H9 (cell line): Measurements from ENCODE around the gene POU2F2. TPM values are rescaled to one million over a fixed set of nuclear protein-coding genes. Genes with fewer than 3 reads are reported as not detected.

Source experiments
- DNase-seq: peaks from one replicate; pipeline ENCODE4 v3.0.0-alpha.2; 2017
- H2AFZ ChIP-seq: one replicate; pipeline ENCODE4 v1.6.1; 2013; ENCODE audit warnings: mild to moderate bottlenecking, low read length, control low read depth, moderate library complexity
- H2AK5ac ChIP-seq: 2 replicates; pipeline ENCODE4 v1.6.1; 2013; ENCODE audit warnings: low read length, control low read depth, mixed read lengths; ENCODE audit not compliant: insufficient read length
- H2BK120ac ChIP-seq: one replicate; pipeline ENCODE4 v1.6.1; 2013; ENCODE audit warnings: low read depth, mild to moderate bottlenecking, low read length, control low read depth, inconsistent platforms; ENCODE audit not compliant: poor library complexity, severe bottlenecking
- H2BK12ac ChIP-seq: 2 replicates; pipeline ENCODE4 v1.6.1; 2013; ENCODE audit warnings: low read length, control low read depth, mixed read lengths, low read depth; ENCODE audit not compliant: insufficient read length
- H2BK15ac ChIP-seq: 2 replicates; pipeline ENCODE4 v1.6.1; 2013; ENCODE audit warnings: low read depth, low read length, control low read depth
- H2BK20ac ChIP-seq: one replicate; pipeline ENCODE4 v1.6.1; 2013; ENCODE audit warnings: low read depth, mild to moderate bottlenecking, low read length, control low read depth, inconsistent platforms; ENCODE audit not compliant: poor library complexity, severe bottlenecking
- H2BK5ac ChIP-seq: 2 replicates; pipeline ENCODE4 v1.6.1; 2013; ENCODE audit warnings: low read length, control low read depth, mixed read lengths; ENCODE audit not compliant: insufficient read length
- H3K14ac ChIP-seq: 2 replicates; pipeline ENCODE4 v1.6.1; 2013; ENCODE audit warnings: low read length, control low read depth; ENCODE audit not compliant: insufficient read depth
- H3K18ac ChIP-seq: 2 replicates; pipeline ENCODE4 v1.6.1; 2013; ENCODE audit warnings: low read depth, mild to moderate bottlenecking, mixed read lengths, low read length, control low read depth; ENCODE audit not compliant: insufficient read length
- H3K23ac ChIP-seq: 2 replicates; pipeline ENCODE4 v1.6.1; 2013; ENCODE audit warnings: low read length, control low read depth, mixed read lengths, low read depth; ENCODE audit not compliant: insufficient read length
- H3K23me2 ChIP-seq: 2 replicates; pipeline ENCODE4 v1.6.1; 2013; ENCODE audit warnings: low read depth, mild to moderate bottlenecking, mixed read lengths, low read length, control low read depth; ENCODE audit not compliant: insufficient read length, poor library complexity, severe bottlenecking
- H3K27ac ChIP-seq: 2 replicates; pipeline ENCODE4 v1.5.1; 2013; ENCODE audit warnings: low read length, control low read depth, mixed read lengths, low read depth; ENCODE audit not compliant: insufficient read length
- H3K27me3 ChIP-seq: 2 replicates; pipeline ENCODE4 v1.6.1; 2013; ENCODE audit warnings: low read length, control low read depth, inconsistent platforms; ENCODE audit not compliant: insufficient read depth
- H3K4ac ChIP-seq: 2 replicates; pipeline ENCODE4 v1.6.1; 2013; ENCODE audit warnings: low read depth, mild to moderate bottlenecking, control low read depth, inconsistent platforms, low read length, moderate library complexity
- H3K4me1 ChIP-seq: 2 replicates; pipeline ENCODE4 v1.6.1; 2013; ENCODE audit warnings: low read length, control low read depth, inconsistent platforms; ENCODE audit not compliant: insufficient read depth
- H3K4me2 ChIP-seq: 2 replicates; pipeline ENCODE4 v1.6.1; 2013; ENCODE audit warnings: low read length, control low read depth, mixed read lengths; ENCODE audit not compliant: insufficient read length, insufficient read depth
- H3K56ac ChIP-seq: 2 replicates; pipeline ENCODE4 v1.6.1; 2013; ENCODE audit warnings: low read depth, mild to moderate bottlenecking, mixed read lengths, low read length, control low read depth; ENCODE audit not compliant: insufficient read length
- H3K79me1 ChIP-seq: 2 replicates; pipeline ENCODE4 v1.6.1; 2013; ENCODE audit warnings: low read depth, mild to moderate bottlenecking, moderate library complexity, low read length, control low read depth, inconsistent platforms; ENCODE audit not compliant: insufficient read depth, poor library complexity, severe bottlenecking
- H3K79me2 ChIP-seq: 2 replicates; pipeline ENCODE4 v1.6.1; 2013; ENCODE audit warnings: low read length, control low read depth, inconsistent platforms; ENCODE audit not compliant: insufficient read depth
- H3K9ac ChIP-seq: 2 replicates; pipeline ENCODE4 v1.6.1; 2013; ENCODE audit warnings: low read length, control low read depth, mixed read lengths; ENCODE audit not compliant: insufficient read length; ENCODE audit errors: extremely low read depth
- H3K9me3 ChIP-seq: one replicate; pipeline ENCODE4 v1.6.1; 2013; ENCODE audit warnings: low read depth, low read length, inconsistent platforms; ENCODE audit not compliant: control insufficient read depth
- H3T11ph ChIP-seq: one replicate; pipeline ENCODE4 v1.6.1; 2013; ENCODE audit warnings: mild to moderate bottlenecking, low read length, control low read depth, inconsistent platforms
- H4K20me1 ChIP-seq: one replicate; pipeline ENCODE4 v1.6.1; 2013; ENCODE audit not compliant: control insufficient read depth, insufficient read length, insufficient read depth
- H4K5ac ChIP-seq: 2 replicates; pipeline ENCODE4 v1.6.1; 2013; ENCODE audit warnings: low read depth, mild to moderate bottlenecking, mixed read lengths, low read length, control low read depth; ENCODE audit not compliant: insufficient read length
- H4K8ac ChIP-seq: replicated peaks from 2 replicates; pipeline ENCODE4 v1.6.1; 2013; ENCODE audit warnings: low read length, control low read depth, mixed read lengths, low read depth; ENCODE audit not compliant: insufficient read length
- H4K91ac ChIP-seq: 2 replicates; pipeline ENCODE4 v1.6.1; 2013; ENCODE audit warnings: low read depth, mild to moderate bottlenecking, moderate library complexity, mixed read lengths, low read length, control low read depth; ENCODE audit not compliant: insufficient read length
- H3K27ac Mint-ChIP-seq, 3 experiments: 2 replicates in 2 of 3; 3 replicates in 1 of 3; pipeline ENCODE4 v1.8.0; 2020 to 2021; ENCODE audit warnings: mixed read lengths in 3 of 3, mild to moderate bottlenecking in 1 of 3, moderate library complexity in 1 of 3
- H3K27me3 Mint-ChIP-seq: 2 replicates; pipeline ENCODE4 v1.8.0; 2021; ENCODE audit warnings: low read depth, mild to moderate bottlenecking, moderate library complexity, mixed read lengths
- H3K36me3 Mint-ChIP-seq, 3 experiments: 2 replicates in 2 of 3; 3 replicates in 1 of 3; pipeline ENCODE4 v1.8.0; 2020 to 2021; ENCODE audit warnings: low read depth in 3 of 3, mixed read lengths in 3 of 3; ENCODE audit not compliant: insufficient read depth in 1 of 3
- H3K4me1 Mint-ChIP-seq, 2 experiments: 2 replicates each; pipeline ENCODE4 v1.8.0; 2020; ENCODE audit warnings: mixed read lengths in 2 of 2
- H3K4me3 Mint-ChIP-seq, 2 experiments: 2 replicates in 1 of 2; 3 replicates in 1 of 2; pipeline ENCODE4 v1.8.0; 2020 to 2021; ENCODE audit warnings: mild to moderate bottlenecking in 2 of 2, mixed read lengths in 2 of 2, moderate library complexity in 1 of 2
- H3K9me3 Mint-ChIP-seq, 2 experiments: 2 replicates in 1 of 2; 3 replicates in 1 of 2; pipeline ENCODE4 v1.8.0; 2020; ENCODE audit warnings: mild to moderate bottlenecking in 2 of 2, mixed read lengths in 2 of 2, moderate library complexity in 1 of 2
- CTCF ChIP-seq: fragments of 200-600 bp; sonication (generic); conservative IDR thresholded peaks from 3 replicates; pipeline ENCODE4 v1.8.0; 2021; ENCODE audit warnings: antibody characterized with exemption, mild to moderate bottlenecking
- WGBS: extraction: QIAGEN DNeasy Blood & Tissue Kit; methylation state at CpG from one replicate; pipeline ENCODE4 v1.1.7; 2013; ENCODE audit warnings: missing lambda C conversion rate, low lambda C conversion rate, mixed read lengths; ENCODE audit not compliant: insufficient read length; ENCODE audit errors: extremely low coverage; 5-methylcytosine and 5-hydroxymethylcytosine counted together
- total RNA-seq: library from RNA; stranded (reverse); gene quantifications from 2 replicates; pipeline ENCODE4 v1.2.1, GENCODE V29; 2021

Gene POU2F2
- total RNA-seq, 1 experiment from 2014 or later: 2.9 TPM

- Histone ChIP-seq H3K27me3 (no peaks in the 10 kb centered on the region), H2BK20ac (no peak overlapping the region), H2AK5ac (no peak overlapping the region), H3K23me2 (no peaks in the 10 kb centered on the region), H3T11ph (no peak overlapping the region), H4K5ac (no peak overlapping the region), H3K56ac (no peak overlapping the region), H4K20me1 (no peaks in the 10 kb centered on the region), H3K9ac (no peak overlapping the region), H3K4me2 (no peak overlapping the region), H3K18ac (no peak overlapping the region), H4K8ac (no peak overlapping the region), H2BK12ac (no peak overlapping the region), H2BK5ac (no peak overlapping the region), H3K27ac (no peak overlapping the region), H3K79me1 (no peaks in the 10 kb centered on the region), H3K4me1 (peaks cover 6% of the 10 kb centered on the region; the same call in 1 of the 2 replicates), H3K79me2 (no peaks in the 10 kb centered on the region), H2BK15ac (no peak overlapping the region), H3K14ac (no peak overlapping the region), H4K91ac (no peak overlapping the region), H3K4ac (no peak overlapping the region), H3K9me3 (no peaks in the 10 kb centered on the region), H2AFZ (no peak overlapping the region), H2BK120ac (no peak overlapping the region), H3K23ac (no peak overlapping the region)
- H3K9me3 Mint-ChIP-seq: no peaks in the 10 kb centered on the region
- peak; percentile 55 for DNase-seq
- TF ChIP-seq CTCF: no peak
- H3K27me3 Mint-ChIP-seq: peaks cover 2% of the 10 kb centered on the region
- H3K27ac Mint-ChIP-seq: no peak overlapping the region
- no peaks in the 10 kb centered on the region for H3K36me3 Mint-ChIP-seq
- peaks cover 20 to 21% of the 10 kb centered on the region in 2 experiments for H3K4me1 Mint-ChIP-seq
- no CpG with 5 or more reads among the region's 7 CpGs for WGBS
- H3K4me3 Mint-ChIP-seq: no peak overlapping the region
These were observed 17.8 kb downstream of the POU2F2 start for GRCh38 chr19:42114412-42114811.
